Measurements from ENCODE around the gene CGB2. TPM values are rescaled to one million over a fixed set of nuclear protein-coding genes. Genes with fewer than 3 reads are reported as not detected.
"Not testable (repeated sequence)": the region's sequence is repeated elsewhere in the genome, so short reads cannot be mapped to it uniquely, and the experiment has no call there.

CGB2 gene
- total RNA-seq, 2 experiments from 2014 or later = 0.47 TPM; not detected in 1

DNA sequence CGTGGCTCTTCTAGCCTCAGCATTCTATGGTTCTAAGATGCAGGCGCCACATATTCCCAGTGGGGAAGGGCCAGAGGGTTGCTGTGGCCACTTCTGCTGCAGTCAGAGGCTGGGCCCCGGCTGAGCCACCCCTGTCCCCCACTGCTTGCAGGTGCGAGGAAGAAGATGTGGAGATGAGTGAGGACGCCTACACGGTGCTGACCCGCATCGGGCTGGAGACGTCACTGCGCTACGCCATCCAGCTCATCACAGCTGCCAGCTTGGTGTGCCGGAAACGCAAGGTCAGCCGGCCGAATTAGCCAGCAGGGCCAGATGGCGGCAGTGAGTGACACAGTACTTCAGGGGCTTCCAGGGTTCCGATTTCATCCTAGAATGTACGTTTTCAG, 16.8 kb upstream of the CGB2 start:
- CTCF ChIA-PET = interaction anchor here (1.2 to 2.2 kb wide), 3 partner anchors 17 to 41 kb away, joined by 3 to 7 read pairs (median 5); partner anchors contain the start of genes CGB2 and RUVBL2
- peaks cover 17% of the 10 kb centered on the region for H3K4me1 Mint-ChIP-seq
- peaks cover 16% of the 10 kb centered on the region for H3K27me3 Mint-ChIP-seq
- no peak overlapping the region for H3K4me3 Mint-ChIP-seq
- H3K36me3 Mint-ChIP-seq (ENCODE audit: low read depth) = peaks cover 11% of the 10 kb centered on the region
- no peak for DNase-seq
- no peak overlapping the region for H3K27ac Mint-ChIP-seq
- H3K9me3 Mint-ChIP-seq = no peaks in the 10 kb centered on the region
- POLR2A ChIA-PET = no interaction called here

DNA sequence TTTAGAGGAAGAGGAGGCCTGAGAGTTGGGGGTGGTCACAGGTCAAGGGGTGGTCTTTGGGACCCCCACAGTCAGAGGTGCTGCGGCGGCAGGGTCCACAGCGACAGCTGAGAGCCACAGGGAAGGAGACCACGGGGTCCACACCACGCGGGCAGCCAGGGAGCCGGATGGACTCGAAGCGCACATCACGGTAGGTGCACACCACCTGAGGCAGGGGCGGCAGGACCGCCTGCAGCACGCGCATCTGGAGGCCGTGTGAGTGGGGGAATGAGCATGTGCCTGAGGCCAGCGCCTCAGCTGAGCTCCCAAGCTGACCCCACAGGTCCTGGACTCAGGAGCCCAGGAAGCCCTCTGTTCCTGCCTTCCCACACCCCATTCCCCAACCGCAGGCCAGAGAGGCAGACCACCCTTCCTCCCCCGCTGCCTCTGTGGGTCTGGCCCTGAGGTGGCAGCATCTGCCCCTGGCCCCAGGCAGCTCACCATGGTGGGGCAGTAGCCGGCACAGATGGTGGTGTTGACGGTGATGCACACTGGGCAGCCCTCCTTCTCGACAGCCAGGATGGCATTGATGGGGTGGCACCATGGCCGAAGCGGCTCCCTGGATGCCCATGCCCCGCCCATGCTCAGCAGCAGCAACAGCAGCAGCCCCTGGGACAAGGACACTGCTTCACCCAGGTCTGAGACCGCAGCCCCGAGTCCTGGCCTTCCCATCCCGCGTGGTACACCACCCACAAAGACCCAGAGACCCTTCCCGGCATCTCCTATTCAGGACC, 15.4 kb upstream of the CGB2 start:
- POLR2A ChIA-PET = no interaction called here
- CTCF ChIA-PET = interaction anchor here (0.6 kb wide), 1 partner anchor 11 kb away, joined by 3 read pairs; no protein-coding TSS in a partner anchor

DNA sequence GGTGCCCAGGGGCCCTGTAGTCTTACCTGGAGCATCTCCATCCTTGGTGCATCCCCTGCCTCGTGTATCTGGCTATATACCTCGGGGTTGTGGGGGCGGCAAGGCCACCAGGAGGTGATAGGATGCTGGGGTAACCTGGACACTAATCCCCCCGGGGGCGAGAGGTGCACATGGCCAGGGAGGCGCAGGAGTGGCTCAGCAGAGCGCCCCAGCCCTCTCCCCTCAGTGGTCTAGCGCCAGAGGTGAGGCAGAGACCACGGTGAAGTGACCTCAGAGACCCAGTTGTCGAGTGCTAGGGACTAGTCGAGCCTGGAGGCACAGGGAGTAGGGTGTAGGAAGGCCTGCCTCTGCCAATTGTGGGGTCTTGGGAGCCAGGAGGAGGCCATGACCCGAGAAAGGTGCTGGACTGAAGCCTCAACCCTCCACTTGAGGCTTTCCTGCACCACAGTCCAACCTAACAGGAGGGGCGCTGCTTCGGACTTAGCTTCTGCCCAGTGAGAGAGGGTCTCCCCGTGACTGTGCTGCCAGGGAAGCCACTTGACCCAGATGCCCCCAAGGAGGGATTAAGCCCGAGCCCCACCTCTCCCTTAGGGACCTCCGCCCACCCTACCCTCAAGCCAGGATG, 14.5 kb upstream of the CGB2 start, which contains the start of gene LHB:
Gene LHB (minus strand): TSS at position 51 of the 625 bp plus-strand sequence. CDS start 10 bp downstream, at position 41.
- no peak for DNase-seq
- ChIA-PET POLR2A (no interaction called here), CTCF (interaction anchor here (0.7 to 3.6 kb wide), 6 partner anchors 9 to 117 kb away, joined by 3 to 23 read pairs (median 8); partner anchors contain the start of genes CGB2, GYS1 and RUVBL2)
- Mint-ChIP-seq H3K4me1 (peaks cover 31% of the 10 kb centered on the region), H3K27me3 (peaks cover 26% of the 10 kb centered on the region), H3K9me3 (no peaks in the 10 kb centered on the region), H3K27ac (no peak within 1 kb of the TSS), H3K36me3 (ENCODE audit: low read depth) (peaks cover 9% of the 10 kb centered on the region), H3K4me3 (peak within 1 kb of the TSS; percentile 72)

More for the DNA sequence above, 15.4 kb upstream of the CGB2 start:
- no peak overlapping the region for H3K4me3 Mint-ChIP-seq
- H3K4me1 Mint-ChIP-seq = peaks cover 27% of the 10 kb centered on the region
- peaks cover 24% of the 10 kb centered on the region for H3K27me3 Mint-ChIP-seq
- H3K36me3 Mint-ChIP-seq (ENCODE audit: low read depth) = peaks cover 9% of the 10 kb centered on the region
- H3K9me3 Mint-ChIP-seq = no peaks in the 10 kb centered on the region
- no peak for DNase-seq
- H3K27ac Mint-ChIP-seq = no peak overlapping the region

DNA sequence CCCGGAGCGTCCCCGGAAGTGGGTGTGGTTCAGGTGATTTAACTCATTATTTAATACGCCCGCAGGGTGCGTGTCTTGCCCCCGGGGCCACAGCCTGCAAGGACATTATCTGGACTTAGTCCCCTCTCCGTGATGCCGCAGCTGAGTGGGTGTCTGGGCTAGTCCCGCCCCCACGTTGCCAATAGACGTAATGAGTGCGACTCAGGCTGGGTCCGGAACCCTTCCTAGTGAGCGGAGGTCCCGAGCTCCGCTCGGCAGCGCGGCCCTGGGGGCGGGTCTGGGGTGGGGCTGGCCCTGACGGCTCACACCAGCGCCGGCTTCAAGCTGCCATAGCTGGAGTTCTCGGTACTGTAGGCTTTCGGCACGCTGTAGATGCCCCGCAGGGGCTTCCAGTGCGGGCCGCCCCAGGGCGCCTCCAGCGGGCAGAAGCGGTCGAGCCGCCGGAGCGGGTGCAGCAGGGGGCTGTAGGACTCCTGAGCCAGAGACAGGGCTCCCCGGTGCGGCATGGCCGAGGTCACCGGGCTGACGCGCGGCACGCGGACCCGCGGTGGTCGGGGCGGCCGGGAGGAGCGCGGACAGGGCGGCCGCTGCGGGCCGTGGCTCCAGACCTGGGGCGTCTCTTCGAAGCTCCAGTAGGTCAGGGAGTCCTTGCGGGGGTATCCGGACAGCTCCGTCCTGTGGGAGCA, 13.9 kb upstream of the CGB2 start:
- H3K4me1 Mint-ChIP-seq = peaks cover 31% of the 10 kb centered on the region
- peak; percentile 62 for DNase-seq
- no peak overlapping the region for H3K27ac Mint-ChIP-seq
- ChIA-PET CTCF (interaction anchor here (0.7 to 3.6 kb wide), 8 partner anchors 9 to 117 kb away, joined by 3 to 23 read pairs (median 4); partner anchors contain the start of genes CGB2, FTL, GYS1 and RUVBL2), POLR2A (no interaction called here)
- H3K4me3 Mint-ChIP-seq = peak overlapping the region; percentile 72
- no peaks in the 10 kb centered on the region for H3K9me3 Mint-ChIP-seq
- H3K36me3 Mint-ChIP-seq (ENCODE audit: low read depth) = peaks cover 9% of the 10 kb centered on the region
- peaks cover 26% of the 10 kb centered on the region for H3K27me3 Mint-ChIP-seq

DNA sequence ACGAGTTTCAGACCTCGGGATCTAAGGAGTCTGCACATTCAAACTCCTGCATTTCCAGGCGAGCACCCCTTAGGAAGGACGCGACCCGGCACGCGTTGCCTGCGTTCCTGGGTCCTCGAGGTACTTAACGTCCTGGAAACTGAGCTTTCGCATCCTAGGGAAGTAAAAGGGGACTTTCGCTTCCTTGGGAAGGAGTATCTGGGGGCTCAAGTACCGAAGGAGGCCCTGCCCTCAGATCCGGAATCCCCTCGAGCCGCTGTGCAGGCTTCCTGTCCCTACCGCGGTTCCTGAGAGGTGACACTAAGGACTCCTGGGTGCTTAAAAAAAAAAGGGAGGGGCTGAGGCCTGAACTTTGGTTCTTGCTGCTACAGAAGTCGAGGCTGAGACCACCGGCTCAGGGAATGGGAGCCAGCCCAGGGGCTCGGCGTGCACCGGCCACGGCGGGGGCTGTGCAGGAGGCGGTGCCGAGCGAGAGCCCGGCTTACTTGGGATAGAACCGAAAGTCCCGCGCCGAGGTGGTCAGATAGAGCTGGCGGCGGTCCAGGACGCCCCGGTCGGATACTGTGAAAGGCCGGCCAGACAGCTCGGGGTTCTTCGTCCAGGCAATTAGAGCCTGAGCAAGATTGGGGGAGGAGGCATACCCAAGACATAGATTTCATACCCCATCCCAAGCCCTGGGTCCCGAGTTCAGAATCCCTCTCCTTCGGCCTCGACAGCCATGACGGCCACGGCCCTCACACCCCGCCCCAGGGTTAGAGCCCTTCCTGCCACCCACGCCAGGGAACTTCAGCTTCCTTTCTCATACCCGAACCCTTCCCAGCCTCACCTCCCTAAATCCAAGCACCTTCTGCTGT, 13.1 kb upstream of the CGB2 start:
- H3K27me3 Mint-ChIP-seq = peaks cover 26% of the 10 kb centered on the region
- H3K27ac Mint-ChIP-seq; H3K36me3 Mint-ChIP-seq (ENCODE audit: low read depth); H3K9me3 Mint-ChIP-seq; POLR2A ChIA-PET: not testable (repeated sequence)
- peak; percentile 15 for DNase-seq
- H3K4me1 Mint-ChIP-seq = peaks cover 31% of the 10 kb centered on the region
- H3K4me3 Mint-ChIP-seq = peak overlapping the region; percentile 72
- CTCF ChIA-PET = interaction anchor here (0.9 to 3.6 kb wide), 12 partner anchors 8 to 190 kb away, joined by 3 to 23 read pairs (median 3); partner anchors contain the start of genes CGB2, FTL, GYS1 and RUVBL2

DNA sequence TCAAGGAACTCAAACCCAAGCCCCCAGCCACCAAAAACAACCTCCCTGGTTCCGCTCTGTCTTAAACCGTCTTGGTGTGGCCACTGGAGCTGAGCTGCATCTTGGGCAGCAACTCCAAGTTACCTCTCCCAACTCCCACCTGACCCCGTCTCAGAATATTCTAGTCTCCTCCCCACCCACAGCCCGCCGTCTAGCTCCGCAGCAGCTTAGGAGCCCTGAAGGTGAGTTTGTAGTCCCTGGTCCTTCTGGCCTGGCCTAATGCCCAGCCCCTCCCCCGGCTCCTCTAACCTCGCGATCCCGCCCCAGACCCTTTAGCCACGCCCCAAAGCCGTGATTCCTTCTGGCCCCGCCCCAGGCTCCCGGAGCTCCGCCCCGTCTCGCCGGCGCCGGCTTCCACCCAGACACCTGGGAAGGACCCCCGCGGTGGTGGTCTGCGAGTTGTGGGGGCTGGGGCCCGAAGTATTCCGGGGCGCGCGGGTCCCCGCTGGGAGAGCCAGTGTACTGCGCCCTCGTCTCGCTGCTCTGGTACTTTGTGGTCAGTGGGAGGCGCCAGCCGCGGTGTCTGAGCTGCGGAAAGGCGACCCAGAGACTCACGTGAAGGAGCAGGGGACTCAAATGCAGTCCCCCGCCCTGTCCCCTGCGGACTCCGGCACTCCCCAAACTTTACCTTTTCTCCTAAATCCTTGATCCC, 12.3 kb upstream of the CGB2 start:
- Mint-ChIP-seq H3K4me1 (peaks cover 31% of the 10 kb centered on the region), H3K27ac (no peak overlapping the region), H3K4me3 (peak overlapping the region; percentile 72), H3K9me3 (no peaks in the 10 kb centered on the region), H3K27me3 (peaks cover 26% of the 10 kb centered on the region), H3K36me3 (ENCODE audit: low read depth) (peaks cover 6% of the 10 kb centered on the region)
- CTCF ChIA-PET = interaction anchor here (0.8 to 3.6 kb wide), 10 partner anchors 12 to 189 kb away, joined by 3 to 23 read pairs (median 4); partner anchors contain the start of genes GYS1 and RUVBL2
- peak; percentile 60 for DNase-seq
- POLR2A ChIA-PET = no interaction called here

DNA sequence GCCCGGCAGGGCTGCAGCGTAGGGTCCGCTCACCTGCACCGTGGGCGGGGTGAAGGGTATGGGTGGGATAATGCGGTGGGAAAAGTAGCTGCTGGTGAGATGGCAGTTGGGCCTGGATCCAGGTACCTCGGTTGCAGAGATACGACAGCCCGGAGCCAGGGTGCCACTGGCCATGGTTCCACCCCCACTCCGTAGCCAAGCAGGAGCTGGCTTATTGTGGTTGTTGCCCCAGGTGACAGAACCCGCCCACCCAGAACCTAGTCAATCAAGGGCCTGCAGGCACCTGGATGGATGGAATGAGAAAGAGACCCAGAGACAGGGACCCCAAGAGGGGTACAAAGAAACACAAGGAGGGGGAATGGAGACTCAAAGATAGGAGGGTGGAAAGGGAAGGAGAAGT, 11.3 kb upstream of the CGB2 start:
- Mint-ChIP-seq H3K27me3 (peaks cover 26% of the 10 kb centered on the region), H3K4me3 (no peak overlapping the region), H3K9me3 (no peaks in the 10 kb centered on the region), H3K36me3 (ENCODE audit: low read depth) (peaks cover 6% of the 10 kb centered on the region), H3K27ac (no peak overlapping the region), H3K4me1 (peaks cover 31% of the 10 kb centered on the region)
- ChIA-PET POLR2A (no interaction called here), CTCF (interaction anchor here (1.2 to 3.6 kb wide), 4 partner anchors 13 to 38 kb away, joined by 3 to 23 read pairs (median 10); partner anchors contain the start of genes GYS1 and RUVBL2)
- no peak for DNase-seq

DNA sequence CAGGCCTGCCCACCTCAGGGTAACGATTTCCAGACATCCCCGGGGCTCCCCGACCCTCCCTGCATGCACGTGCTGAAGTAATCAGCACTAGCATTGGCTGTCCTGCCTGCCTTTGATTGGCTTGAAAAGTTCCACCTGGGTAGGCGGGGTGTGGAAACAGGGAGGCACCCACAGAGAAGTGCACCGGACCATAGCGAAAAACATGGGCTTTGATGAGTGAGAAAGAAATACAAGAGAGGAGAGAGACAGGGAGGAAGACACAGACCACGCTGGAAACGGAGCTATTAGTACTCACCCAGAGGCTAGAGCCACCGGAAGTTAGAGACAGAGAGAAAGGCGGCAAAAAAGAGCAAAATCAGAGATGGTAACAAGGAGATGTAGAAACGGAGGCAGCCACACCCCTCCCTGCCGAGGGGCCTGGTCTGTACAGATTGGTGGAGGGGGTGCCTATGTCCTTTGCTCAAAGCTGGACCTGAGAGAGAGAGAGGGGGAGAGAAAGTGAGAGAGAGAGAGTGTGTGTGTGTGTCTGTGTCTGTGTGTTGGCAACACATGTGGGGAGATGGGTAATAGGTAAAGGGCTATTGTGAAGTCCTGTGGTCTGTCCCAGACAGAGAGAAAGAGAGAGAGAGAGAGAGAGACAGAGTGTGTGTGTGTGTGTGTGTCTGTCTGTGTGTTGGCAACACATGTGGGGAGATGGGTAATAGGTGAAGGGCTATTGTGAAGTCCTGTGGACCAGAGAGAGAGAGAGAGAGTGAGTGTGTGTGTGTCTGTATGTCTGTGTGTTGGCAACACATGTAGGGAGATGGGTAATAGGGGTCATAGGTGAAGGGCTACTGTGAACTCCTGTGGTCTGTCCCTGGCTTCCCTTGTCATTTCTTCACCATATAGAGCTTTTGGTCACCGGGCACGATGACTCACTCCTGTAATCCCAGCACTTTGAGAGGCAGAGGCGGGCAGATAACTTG, 10.5 kb upstream of the CGB2 start:
- peaks cover 26% of the 10 kb centered on the region for H3K27me3 Mint-ChIP-seq
- no peak overlapping the region for H3K4me3 Mint-ChIP-seq
- ChIA-PET POLR2A (no interaction called here), CTCF (interaction anchor here (1.2 to 2.0 kb wide), 2 partner anchors 28 to 37 kb away, joined by 3 to 7 read pairs; partner anchors contain the start of genes GYS1 and RUVBL2)
- H3K4me1 Mint-ChIP-seq = peaks cover 31% of the 10 kb centered on the region
- no peak for DNase-seq
- H3K36me3 Mint-ChIP-seq (ENCODE audit: low read depth) = no peaks in the 10 kb centered on the region
- H3K9me3 Mint-ChIP-seq = no peaks in the 10 kb centered on the region
- no peak overlapping the region for H3K27ac Mint-ChIP-seq

DNA sequence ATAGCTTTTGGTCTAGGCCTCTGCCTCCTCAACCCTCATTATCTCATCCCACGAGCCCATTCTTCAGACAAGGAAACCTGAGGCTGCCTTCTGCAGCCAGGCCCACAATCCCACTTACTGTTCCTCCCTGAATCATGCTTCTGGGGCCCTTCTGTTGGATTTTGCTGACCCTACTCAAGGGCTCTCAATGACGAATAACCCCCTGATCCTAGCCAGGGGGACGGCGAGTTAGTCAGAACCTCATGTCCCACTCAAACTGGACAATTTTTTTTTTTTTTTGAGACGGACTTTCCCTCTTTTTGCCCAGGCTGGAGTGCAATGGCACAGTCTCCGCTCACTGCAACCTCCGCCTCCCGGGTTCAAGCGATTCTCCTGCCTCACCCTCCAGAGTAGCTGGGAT, 9.6 kb upstream of the CGB2 start:
- Mint-ChIP-seq H3K4me1 (peaks cover 31% of the 10 kb centered on the region), H3K4me3 (no peak overlapping the region), H3K36me3 (ENCODE audit: low read depth) (no peaks in the 10 kb centered on the region), H3K27ac (no peak overlapping the region), H3K9me3 (no peaks in the 10 kb centered on the region), H3K27me3 (peaks cover 26% of the 10 kb centered on the region)
- POLR2A ChIA-PET = no interaction called here
- DNase-seq = no peak
- CTCF ChIA-PET = no interaction called here

DNA sequence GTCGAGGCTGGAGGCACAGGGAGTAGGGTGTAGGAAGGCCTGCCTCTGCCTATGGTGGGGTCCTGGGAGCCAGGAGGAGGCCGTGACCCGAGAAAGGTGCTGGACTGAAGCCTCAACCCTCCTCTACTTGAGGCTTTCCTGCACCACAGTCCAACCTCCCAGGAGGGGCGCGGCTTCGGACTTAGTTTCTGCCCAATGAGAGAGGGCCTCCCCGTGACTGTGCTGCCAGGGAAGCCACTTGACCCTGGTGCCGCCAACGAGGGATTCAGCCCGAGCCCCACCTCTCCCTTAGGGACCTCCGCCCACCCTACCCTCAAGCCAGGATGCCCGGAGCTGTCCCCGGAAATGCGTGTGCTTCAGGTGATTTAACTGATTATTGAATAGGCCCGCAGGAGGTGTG, 7.5 kb upstream of the CGB2 start, which contains the start of gene CGB3:
Gene CGB3 (minus strand): TSS at position 101 of the 400 bp plus-strand sequence. CDS start 362 bp downstream, outside the sequence.
- H3K36me3 Mint-ChIP-seq (ENCODE audit: low read depth); H3K4me3 Mint-ChIP-seq; H3K9me3 Mint-ChIP-seq; DNase-seq; H3K27ac Mint-ChIP-seq; POLR2A ChIA-PET; CTCF ChIA-PET: not testable (repeated sequence)
- peaks cover 14% of the 10 kb centered on the region for H3K27me3 Mint-ChIP-seq
- peaks cover 16% of the 10 kb centered on the region for H3K4me1 Mint-ChIP-seq

DNA sequence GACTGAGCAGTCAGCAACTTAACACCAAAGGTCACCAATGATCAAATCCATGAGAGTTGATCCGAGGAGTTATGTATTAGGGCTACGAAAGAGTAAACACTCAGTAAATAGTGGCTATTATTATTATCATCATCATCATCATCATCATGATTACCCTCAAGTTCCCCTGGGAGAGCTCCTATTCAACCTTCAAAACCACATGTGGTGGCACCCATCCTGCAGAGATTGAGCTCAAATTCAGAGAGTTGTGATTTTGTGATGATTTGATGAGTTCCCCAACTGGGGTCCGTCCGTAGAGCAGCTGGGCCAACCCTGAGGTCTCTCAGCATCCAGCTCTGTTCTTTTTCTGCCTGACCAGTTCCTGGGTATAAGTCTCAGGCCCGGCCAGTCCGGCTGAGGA, 6.6 kb upstream of the CGB2 start:
- not testable (repeated sequence) for DNase-seq

More for the DNA sequence above, 6.6 kb upstream of the CGB2 start:
- H3K4me3 Mint-ChIP-seq; POLR2A ChIA-PET; H3K9me3 Mint-ChIP-seq; CTCF ChIA-PET; H3K27me3 Mint-ChIP-seq; H3K27ac Mint-ChIP-seq; H3K36me3 Mint-ChIP-seq (ENCODE audit: low read depth): not testable (repeated sequence)
- H3K4me1 Mint-ChIP-seq = peaks cover 12% of the 10 kb centered on the region
